H9 (cell line): ENCODE data around the gene TMEM39A. TPM values are rescaled to one million over a fixed set of nuclear protein-coding genes. Genes with fewer than 3 reads are reported as not detected.

Source experiments
- DNase-seq: peaks from one replicate; pipeline ENCODE4 v3.0.0-alpha.2; 2017
- H2AFZ ChIP-seq: one replicate; pipeline ENCODE4 v1.6.1; 2013; ENCODE audit warnings: mild to moderate bottlenecking, low read length, control low read depth, moderate library complexity
- H2AK5ac ChIP-seq: 2 replicates; pipeline ENCODE4 v1.6.1; 2013; ENCODE audit warnings: low read length, control low read depth, mixed read lengths; ENCODE audit not compliant: insufficient read length
- H2BK120ac ChIP-seq: one replicate; pipeline ENCODE4 v1.6.1; 2013; ENCODE audit warnings: low read depth, mild to moderate bottlenecking, low read length, control low read depth, inconsistent platforms; ENCODE audit not compliant: poor library complexity, severe bottlenecking
- H2BK12ac ChIP-seq: 2 replicates; pipeline ENCODE4 v1.6.1; 2013; ENCODE audit warnings: low read length, control low read depth, mixed read lengths, low read depth; ENCODE audit not compliant: insufficient read length
- H2BK15ac ChIP-seq: 2 replicates; pipeline ENCODE4 v1.6.1; 2013; ENCODE audit warnings: low read depth, low read length, control low read depth
- H2BK20ac ChIP-seq: one replicate; pipeline ENCODE4 v1.6.1; 2013; ENCODE audit warnings: low read depth, mild to moderate bottlenecking, low read length, control low read depth, inconsistent platforms; ENCODE audit not compliant: poor library complexity, severe bottlenecking
- H2BK5ac ChIP-seq: 2 replicates; pipeline ENCODE4 v1.6.1; 2013; ENCODE audit warnings: low read length, control low read depth, mixed read lengths; ENCODE audit not compliant: insufficient read length
- H3K14ac ChIP-seq: 2 replicates; pipeline ENCODE4 v1.6.1; 2013; ENCODE audit warnings: low read length, control low read depth; ENCODE audit not compliant: insufficient read depth
- H3K18ac ChIP-seq: 2 replicates; pipeline ENCODE4 v1.6.1; 2013; ENCODE audit warnings: low read depth, mild to moderate bottlenecking, mixed read lengths, low read length, control low read depth; ENCODE audit not compliant: insufficient read length
- H3K23ac ChIP-seq: 2 replicates; pipeline ENCODE4 v1.6.1; 2013; ENCODE audit warnings: low read length, control low read depth, mixed read lengths, low read depth; ENCODE audit not compliant: insufficient read length
- H3K23me2 ChIP-seq: 2 replicates; pipeline ENCODE4 v1.6.1; 2013; ENCODE audit warnings: low read depth, mild to moderate bottlenecking, mixed read lengths, low read length, control low read depth; ENCODE audit not compliant: insufficient read length, poor library complexity, severe bottlenecking
- H3K27ac ChIP-seq: 2 replicates; pipeline ENCODE4 v1.5.1; 2013; ENCODE audit warnings: low read length, control low read depth, mixed read lengths, low read depth; ENCODE audit not compliant: insufficient read length
- H3K27me3 ChIP-seq: 2 replicates; pipeline ENCODE4 v1.6.1; 2013; ENCODE audit warnings: low read length, control low read depth, inconsistent platforms; ENCODE audit not compliant: insufficient read depth
- H3K4ac ChIP-seq: 2 replicates; pipeline ENCODE4 v1.6.1; 2013; ENCODE audit warnings: low read depth, mild to moderate bottlenecking, control low read depth, inconsistent platforms, low read length, moderate library complexity
- H3K4me1 ChIP-seq: 2 replicates; pipeline ENCODE4 v1.6.1; 2013; ENCODE audit warnings: low read length, control low read depth, inconsistent platforms; ENCODE audit not compliant: insufficient read depth
- H3K4me2 ChIP-seq: 2 replicates; pipeline ENCODE4 v1.6.1; 2013; ENCODE audit warnings: low read length, control low read depth, mixed read lengths; ENCODE audit not compliant: insufficient read length, insufficient read depth
- H3K56ac ChIP-seq: 2 replicates; pipeline ENCODE4 v1.6.1; 2013; ENCODE audit warnings: low read depth, mild to moderate bottlenecking, mixed read lengths, low read length, control low read depth; ENCODE audit not compliant: insufficient read length
- H3K79me1 ChIP-seq: 2 replicates; pipeline ENCODE4 v1.6.1; 2013; ENCODE audit warnings: low read depth, mild to moderate bottlenecking, moderate library complexity, low read length, control low read depth, inconsistent platforms; ENCODE audit not compliant: insufficient read depth, poor library complexity, severe bottlenecking
- H3K79me2 ChIP-seq: 2 replicates; pipeline ENCODE4 v1.6.1; 2013; ENCODE audit warnings: low read length, control low read depth, inconsistent platforms; ENCODE audit not compliant: insufficient read depth
- H3K9ac ChIP-seq: 2 replicates; pipeline ENCODE4 v1.6.1; 2013; ENCODE audit warnings: low read length, control low read depth, mixed read lengths; ENCODE audit not compliant: insufficient read length; ENCODE audit errors: extremely low read depth
- H3K9me3 ChIP-seq: one replicate; pipeline ENCODE4 v1.6.1; 2013; ENCODE audit warnings: low read depth, low read length, inconsistent platforms; ENCODE audit not compliant: control insufficient read depth
- H3T11ph ChIP-seq: one replicate; pipeline ENCODE4 v1.6.1; 2013; ENCODE audit warnings: mild to moderate bottlenecking, low read length, control low read depth, inconsistent platforms
- H4K20me1 ChIP-seq: one replicate; pipeline ENCODE4 v1.6.1; 2013; ENCODE audit not compliant: control insufficient read depth, insufficient read length, insufficient read depth
- H4K5ac ChIP-seq: 2 replicates; pipeline ENCODE4 v1.6.1; 2013; ENCODE audit warnings: low read depth, mild to moderate bottlenecking, mixed read lengths, low read length, control low read depth; ENCODE audit not compliant: insufficient read length
- H4K8ac ChIP-seq: replicated peaks from 2 replicates; pipeline ENCODE4 v1.6.1; 2013; ENCODE audit warnings: low read length, control low read depth, mixed read lengths, low read depth; ENCODE audit not compliant: insufficient read length
- H4K91ac ChIP-seq: 2 replicates; pipeline ENCODE4 v1.6.1; 2013; ENCODE audit warnings: low read depth, mild to moderate bottlenecking, moderate library complexity, mixed read lengths, low read length, control low read depth; ENCODE audit not compliant: insufficient read length
- H3K27ac Mint-ChIP-seq, 3 experiments: 2 replicates in 2 of 3; 3 replicates in 1 of 3; pipeline ENCODE4 v1.8.0; 2020 to 2021; ENCODE audit warnings: mixed read lengths in 3 of 3, mild to moderate bottlenecking in 1 of 3, moderate library complexity in 1 of 3
- H3K27me3 Mint-ChIP-seq: 2 replicates; pipeline ENCODE4 v1.8.0; 2021; ENCODE audit warnings: low read depth, mild to moderate bottlenecking, moderate library complexity, mixed read lengths
- H3K36me3 Mint-ChIP-seq, 3 experiments: 2 replicates in 2 of 3; 3 replicates in 1 of 3; pipeline ENCODE4 v1.8.0; 2020 to 2021; ENCODE audit warnings: low read depth in 3 of 3, mixed read lengths in 3 of 3; ENCODE audit not compliant: insufficient read depth in 1 of 3
- H3K4me1 Mint-ChIP-seq, 2 experiments: 2 replicates each; pipeline ENCODE4 v1.8.0; 2020; ENCODE audit warnings: mixed read lengths in 2 of 2
- H3K4me3 Mint-ChIP-seq, 2 experiments: 2 replicates in 1 of 2; 3 replicates in 1 of 2; pipeline ENCODE4 v1.8.0; 2020 to 2021; ENCODE audit warnings: mild to moderate bottlenecking in 2 of 2, mixed read lengths in 2 of 2, moderate library complexity in 1 of 2
- H3K9me3 Mint-ChIP-seq, 2 experiments: 2 replicates in 1 of 2; 3 replicates in 1 of 2; pipeline ENCODE4 v1.8.0; 2020; ENCODE audit warnings: mild to moderate bottlenecking in 2 of 2, mixed read lengths in 2 of 2, moderate library complexity in 1 of 2
- WGBS: extraction: QIAGEN DNeasy Blood & Tissue Kit; methylation state at CpG from one replicate; pipeline ENCODE4 v1.1.7; 2013; ENCODE audit warnings: missing lambda C conversion rate, low lambda C conversion rate, mixed read lengths; ENCODE audit not compliant: insufficient read length; ENCODE audit errors: extremely low coverage; 5-methylcytosine and 5-hydroxymethylcytosine counted together
- total RNA-seq: library from RNA; stranded (reverse); gene quantifications from 2 replicates; pipeline ENCODE4 v1.2.1, GENCODE V29; 2021
- TF ChIP-seq, protein P1 (sequence below): fragments of 200-600 bp; sonication (generic); conservative IDR thresholded peaks from 3 replicates; pipeline ENCODE4 v1.8.0; 2021; ENCODE audit warnings: antibody characterized with exemption, mild to moderate bottlenecking

Gene TMEM39A
- total RNA-seq, 1 experiment from 2014 or later, result 45.0 TPM

DNA sequence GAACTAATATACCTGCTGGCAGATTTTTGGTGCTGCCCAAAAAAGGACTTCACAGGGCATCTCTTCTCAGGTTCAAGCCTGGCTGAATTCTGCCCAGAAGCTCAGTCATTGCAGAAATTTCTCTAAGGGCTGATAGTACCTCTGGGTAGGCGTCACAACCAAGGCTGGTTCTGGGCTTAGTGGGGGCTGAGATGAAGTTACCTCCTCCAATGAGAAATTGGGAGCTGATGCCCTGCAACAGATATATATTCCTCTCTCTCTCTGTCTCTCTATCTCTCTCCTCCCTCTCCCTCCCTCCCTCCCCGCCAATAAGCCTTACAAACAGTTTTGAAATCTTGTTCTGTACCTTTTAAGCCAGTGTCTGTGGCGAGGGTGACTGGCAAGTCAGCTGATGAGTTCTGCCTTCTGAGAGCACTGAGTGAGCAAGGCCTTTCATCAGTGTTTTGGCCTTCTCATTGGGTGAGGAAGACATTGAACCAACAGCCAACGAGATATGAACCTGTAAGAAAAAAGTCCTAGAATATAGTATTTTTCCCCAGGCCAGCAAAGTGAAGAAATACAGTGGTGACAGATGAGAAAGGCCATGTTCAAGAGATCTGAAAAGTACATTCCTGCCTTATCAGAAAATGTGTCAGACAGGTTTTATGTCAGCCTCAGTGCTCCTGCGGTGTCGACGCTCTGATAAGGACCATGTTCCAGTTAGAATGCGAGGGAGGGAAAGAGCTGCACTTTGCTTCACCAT, 45.5 kb downstream of the TMEM39A start:
- Histone ChIP-seq H3K9me3 (no peaks in the 10 kb centered on the region), H2AK5ac (no peak overlapping the region), H3K79me2 (no peaks in the 10 kb centered on the region), H3K9ac (no peak overlapping the region), H3K27me3 (no peaks in the 10 kb centered on the region), H2BK12ac (no peak overlapping the region), H3K4me1 (no peaks in the 10 kb centered on the region), H3K4ac (no peak overlapping the region), H2BK15ac (no peak overlapping the region), H2AFZ (no peak overlapping the region), H4K91ac (no peak overlapping the region), H3K4me2 (no peak overlapping the region), H3K18ac (no peak overlapping the region), H3T11ph (no peak overlapping the region), H3K23me2 (no peaks in the 10 kb centered on the region), H3K79me1 (no peaks in the 10 kb centered on the region), H4K5ac (no peak overlapping the region), H3K23ac (no peak overlapping the region), H4K20me1 (no peaks in the 10 kb centered on the region), H3K14ac (no peak overlapping the region), H3K27ac (no peak overlapping the region), H2BK120ac (no peak overlapping the region), H3K56ac (no peak overlapping the region), H4K8ac (no peak overlapping the region), H2BK5ac (no peak overlapping the region), H2BK20ac (no peak overlapping the region)
- WGBS, result no CpG with 5 or more reads among the region's 8 CpGs
- H3K36me3 Mint-ChIP-seq, result no peaks in the 10 kb centered on the region; a peak in 3 of 7 replicates
- H3K27ac Mint-ChIP-seq, result no peak overlapping the region
- H3K27me3 Mint-ChIP-seq, result 0 out of 2 replicates have a peak, but pooled peaks cover 2% of the 10 kb centered on the region
- peaks cover 0 to 2% of the 10 kb centered on the region in 2 experiments; a peak in 1 of 4 replicates for H3K4me1 Mint-ChIP-seq
- DNase-seq, result no peak
- no peaks in the 10 kb centered on the region for H3K9me3 Mint-ChIP-seq
- no peak overlapping the region for H3K4me3 Mint-ChIP-seq
- TF ChIP-seq, protein P1, sequence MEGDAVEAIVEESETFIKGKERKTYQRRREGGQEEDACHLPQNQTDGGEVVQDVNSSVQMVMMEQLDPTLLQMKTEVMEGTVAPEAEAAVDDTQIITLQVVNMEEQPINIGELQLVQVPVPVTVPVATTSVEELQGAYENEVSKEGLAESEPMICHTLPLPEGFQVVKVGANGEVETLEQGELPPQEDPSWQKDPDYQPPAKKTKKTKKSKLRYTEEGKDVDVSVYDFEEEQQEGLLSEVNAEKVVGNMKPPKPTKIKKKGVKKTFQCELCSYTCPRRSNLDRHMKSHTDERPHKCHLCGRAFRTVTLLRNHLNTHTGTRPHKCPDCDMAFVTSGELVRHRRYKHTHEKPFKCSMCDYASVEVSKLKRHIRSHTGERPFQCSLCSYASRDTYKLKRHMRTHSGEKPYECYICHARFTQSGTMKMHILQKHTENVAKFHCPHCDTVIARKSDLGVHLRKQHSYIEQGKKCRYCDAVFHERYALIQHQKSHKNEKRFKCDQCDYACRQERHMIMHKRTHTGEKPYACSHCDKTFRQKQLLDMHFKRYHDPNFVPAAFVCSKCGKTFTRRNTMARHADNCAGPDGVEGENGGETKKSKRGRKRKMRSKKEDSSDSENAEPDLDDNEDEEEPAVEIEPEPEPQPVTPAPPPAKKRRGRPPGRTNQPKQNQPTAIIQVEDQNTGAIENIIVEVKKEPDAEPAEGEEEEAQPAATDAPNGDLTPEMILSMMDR, result no peak
